AG09309 (cell line): ENCODE results near the gene PATE2.

Experiments
- DNase-seq: peaks from one replicate; pipeline ENCODE4 v3.0.0-alpha.2; 2010; ENCODE audit warnings: low read depth
- H3K4me3 ChIP-seq: 2 replicates; pipeline ENCODE4 v1.5.1; 2011; ENCODE audit warnings: mild to moderate bottlenecking, low read depth, low read length, moderate library complexity; ENCODE audit not compliant: control insufficient read depth
- CTCF ChIP-seq: IDR thresholded peaks from 2 replicates; pipeline ENCODE4 v1.5.1; 2011; ENCODE audit warnings: mild to moderate bottlenecking, low read depth, low read length, inconsistent platforms; ENCODE audit not compliant: insufficient read depth, control insufficient read depth; ENCODE audit errors: missing control alignments

PATE2 gene

GRCh38 chr11:125740617-125741016 lies 38.0 kb downstream of the PATE2 start:
- H3K4me3 ChIP-seq, result no peak overlapping the region
- TF ChIP-seq CTCF, result no peak
- no peak for DNase-seq

DNA sequence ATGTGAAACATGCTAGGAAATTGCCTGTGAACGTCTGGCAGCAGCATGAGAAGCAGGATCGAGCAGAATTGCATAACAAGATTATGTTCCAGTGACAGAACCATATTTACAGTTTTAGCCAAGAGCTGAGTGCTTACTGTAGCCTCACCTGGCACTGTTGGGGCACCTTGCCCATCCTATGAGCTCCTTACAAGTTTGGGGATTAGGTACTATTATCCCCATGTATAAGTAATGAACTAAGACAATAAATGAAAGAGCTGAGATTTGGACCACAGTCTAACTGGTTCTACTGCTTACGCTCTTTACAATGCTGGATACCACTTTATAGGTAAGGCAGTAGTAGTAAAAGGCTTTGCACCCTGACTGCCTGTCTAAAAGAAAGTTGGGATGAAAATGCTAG lies 49.7 kb downstream of the PATE2 start:
- no peak for TF ChIP-seq CTCF
- no peak for DNase-seq
- H3K4me3 ChIP-seq, result no peak overlapping the region
